Stomach (tissue), 9 donors: ENCODE measurements around the gene C11orf65. TPM values are rescaled to one million over a fixed set of nuclear protein-coding genes. Genes with fewer than 3 reads are reported as not detected.

ENCODE experiments used
- DNase-seq, 2 donors: peaks; one replicate each; pipeline versions ENCODE4 v3.0.0 to v3.0.0-alpha.2; 2013 to 2019
- H3K27ac ChIP-seq, 5 donors: fragments of 200-600 bp in 4 of 5; sonication (generic) in 4 of 5; one replicate each; pipeline ENCODE4 v1.5.1; 2013 to 2019; ENCODE audit warnings: mild to moderate bottlenecking in 1 of 5, moderate library complexity in 1 of 5
- H3K27me3 ChIP-seq, 3 donors: fragments of 200-600 bp; sonication (generic); one replicate each; pipeline ENCODE4 v1.5.1; 2017 to 2019; ENCODE audit warnings: mixed run types in 1 of 3
- H3K36me3 ChIP-seq, 4 donors: fragments of 200-600 bp; sonication (generic); 1 replicate in 3 of 4; 2 replicates in 1 of 4; pipeline ENCODE4 v1.5.1; 2016 to 2019
- H3K4me1 ChIP-seq, 4 donors: fragments of 200-600 bp; sonication (generic); one replicate each; pipeline ENCODE4 v1.5.1; 2016 to 2019
- H3K4me3 ChIP-seq, 4 donors: fragments of 200-600 bp; sonication (generic) in 3 of 4; one replicate each; pipeline ENCODE4 v1.5.1; 2016 to 2019; ENCODE audit warnings: mild to moderate bottlenecking in 1 of 4
- H3K9me3 ChIP-seq, 4 donors: fragments of 200-600 bp; sonication (generic); one replicate each; pipeline ENCODE4 v1.5.1; 2016 to 2019
- CTCF ChIP-seq, 7 experiments: fragments of 450-650 bp in 4 of 7; fragments of 200-600 bp in 3 of 7; sonication (generic) in 3 of 7; IDR thresholded peaks; one replicate each; pipeline ENCODE4 v1.5.1; 2016 to 2019; ENCODE audit warnings: antibody characterized with exemption in 7 of 7, control low read depth in 2 of 7, mild to moderate bottlenecking in 1 of 7
- EP300 ChIP-seq: sonication (generic); formaldehyde crosslinking; IDR thresholded peaks from one replicate; pipeline ENCODE4 v1.6.1; 2017; ENCODE audit warnings: antibody characterized with exemption
- POLR2A ChIP-seq, 4 donors: fragments of 450-650 bp; IDR thresholded peaks; one replicate each; pipeline ENCODE4 v1.6.1; 2016; ENCODE audit warnings: antibody characterized with exemption in 4 of 4, control low read depth in 2 of 4, mild to moderate bottlenecking in 1 of 4, moderate library complexity in 1 of 4
- POLR2AphosphoS5 ChIP-seq, 3 donors: sonication (generic); formaldehyde crosslinking; IDR thresholded peaks; one replicate each; pipeline ENCODE4 v1.6.1; 2016; ENCODE audit warnings: antibody characterized with exemption in 3 of 3
- WGBS, 5 donors: extraction: QIAGEN DNeasy Blood & Tissue Kit in 3 of 5; methylation state at CpG; one replicate each; pipeline versions ENCODE4 v1.1.5 to v1.1.7; 2013 to 2018; 5-methylcytosine and 5-hydroxymethylcytosine counted together
- intact Hi-C: fragments of 100-400 bp; cut with DNase I; formaldehyde crosslinking; loops from one replicate; pipeline ENCODE4 v1.15.1; 2023; ENCODE audit warnings: low total_unique reads
- polyA plus RNA-seq, 3 donors: library from polyadenylated mRNA; stranded (reverse); fragments of 200-250 nt; gene quantifications; one replicate each; pipeline ENCODE4 v1.2.3, GENCODE V29; 2013
- total RNA-seq, 5 donors: library from RNA; depleted of rRNA; stranded (reverse); fragments of >200 nt; gene quantifications; one replicate each; pipeline versions ENCODE4 v1.1.0 to v1.2.3, GENCODE V29; 2014 to 2016
- donor health status: healthy with polysubstance abuse.
- donor health status: Bipolar disorder and iron deficiency.
- donor health status: healthy.

Gene C11orf65
- total and polyA plus RNA-seq, 8 donors = 0.33 to 5.0 (median 1.1) TPM; not detected in 5

- no peak for TF ChIP-seq POLR2AphosphoS5 (IDR thresholded peaks at IDR 0.05)
- TF ChIP-seq CTCF (IDR thresholded peaks at IDR 0.05) = no peak
- no peak for TF ChIP-seq EP300
- no peak for TF ChIP-seq POLR2A (IDR thresholded peaks at IDR 0.05)
- 58 to 72% (median 68%) methylated on average over 29 of the region's 29 CpGs for WGBS, 5 donors
- Histone ChIP-seq H3K27ac (peak overlapping the region; percentile 94 to 98 (median 96)), H3K9me3 (no peaks in the 10 kb centered on the region), H3K36me3 (no peaks in the 10 kb centered on the region), H3K4me1 (peaks cover 10 to 30% (median 17%) of the 10 kb centered on the region in 4 donors), H3K27me3 (no peaks in the 10 kb centered on the region), H3K4me3 (peak overlapping the region; percentile 64 to 85 (median 73))
- DNase-seq = peak in 1 of 2 donors; percentile 46
- intact Hi-C loops = no loop called here
Measured at GRCh38 chr11:108498816-108499408, 31.6 kb upstream of the C11orf65 start.

GRCh38 chr11:108498046-108498815, 30.9 kb upstream of the C11orf65 start, which contains the start of gene POGLUT3:
Gene POGLUT3 (minus strand): TSS chr11:108498384. CDS start chr11:108498366, 18 bp downstream.
- no peaks in the 10 kb centered on the region for H3K9me3 ChIP-seq

GRCh38 chr11:108497317-108498045, 30.2 kb upstream of the C11orf65 start:
- Histone ChIP-seq H3K9me3 (no peaks in the 10 kb centered on the region), H3K4me1 (peaks cover 10 to 31% (median 17%) of the 10 kb centered on the region in 4 donors), H3K36me3 (no peaks in the 10 kb centered on the region), H3K27ac (peak overlapping the region; percentile 94 to 98 (median 96)), H3K27me3 (no peaks in the 10 kb centered on the region), H3K4me3 (peak overlapping the region; percentile 64 to 85 (median 73))
- WGBS, 5 donors = 1 to 2% (median 1%) methylated on average over 30 of the region's 30 CpGs
- DNase-seq = peak; percentile 80 to 97
- intact Hi-C loops = no loop called here
- TF ChIP-seq POLR2A (IDR thresholded peaks at IDR 0.05) (peak in 2 of 4 donors; percentile 45 to 57), POLR2AphosphoS5 (IDR thresholded peaks at IDR 0.05) (peak; percentile 95 to 97 (median 96)), EP300 (no peak)

More at GRCh38 chr11:108498046-108498815, 30.9 kb upstream of the C11orf65 start, which contains the start of gene POGLUT3:
- H3K27ac ChIP-seq = peak within 1 kb of the TSS; percentile 94 to 98 (median 96)
- H3K36me3 ChIP-seq = no peaks in the 10 kb centered on the region
- intact Hi-C loops = no loop called here
- DNase-seq = peak; percentile 61 to 90
- H3K4me1 ChIP-seq = peaks cover 10 to 31% (median 17%) of the 10 kb centered on the region in 4 donors
- TF ChIP-seq POLR2AphosphoS5 (IDR thresholded peaks at IDR 0.05) = peak in 2 of 3 donors; percentile 26 to 35
- TF ChIP-seq EP300 = no peak
- 0 to 5% (median 0%) methylated on average over 28 to 84 of the region's 84 CpGs for WGBS, 5 donors
- H3K27me3 ChIP-seq = no peaks in the 10 kb centered on the region
- peak within 1 kb of the TSS; percentile 64 to 85 (median 73) for H3K4me3 ChIP-seq

- H3K36me3 ChIP-seq = no peaks in the 10 kb centered on the region
- intact Hi-C loops = no loop called here
- H3K27me3 ChIP-seq = no peaks in the 10 kb centered on the region
- no peak for TF ChIP-seq POLR2A (IDR thresholded peaks at IDR 0.05)
- TF ChIP-seq POLR2AphosphoS5 (IDR thresholded peaks at IDR 0.05) = no peak
- no peak for TF ChIP-seq EP300
- no peak for TF ChIP-seq CTCF (IDR thresholded peaks at IDR 0.05)
- DNase-seq = peak in 1 of 2 donors; percentile 21
- H3K9me3 ChIP-seq = no peaks in the 10 kb centered on the region
- H3K4me3 ChIP-seq = peak overlapping the region; percentile 64 to 85 (median 73)
- peak overlapping the region; percentile 8 to 98 (median 95) for H3K27ac ChIP-seq
- WGBS, 5 donors = 77 to 88% (median 84%) methylated on average over 7 of the region's 7 CpGs
- H3K4me1 ChIP-seq = peaks cover 10 to 31% (median 17%) of the 10 kb centered on the region in 4 donors
Measured at GRCh38 chr11:108496643-108497256, 29.4 kb upstream of the C11orf65 start.
